AG04449 (cell line): ENCODE results near the gene DDIT4.

Experiments used
- CTCF ChIA-PET: fragments of 350-600 bp; formaldehyde crosslinking; extraction: SDS; loops from one replicate; lab custom pipeline; 2021; ENCODE audit warnings: antibody characterized with exemption; lab: Yijun Ruan, JAX
- POLR2A ChIA-PET: fragments of 400-600, 350-600 bp; formaldehyde crosslinking; extraction: SDS; loops from one replicate; lab custom pipeline; 2020; ENCODE audit warnings: antibody characterized with exemption, inconsistent platforms; lab: Yijun Ruan, JAX
- DNase-seq: peaks from one replicate; pipeline ENCODE4 v3.0.0-alpha.2; 2010; ENCODE audit warnings: low read depth, low spot score
- H3K4me3 ChIP-seq: 2 replicates; pipeline ENCODE4 v1.5.1; 2011; ENCODE audit warnings: low read depth, mild to moderate bottlenecking, control low read depth, low read length
- TF ChIP-seq, protein P1 (sequence below): IDR thresholded peaks from one replicate; pipeline ENCODE4 v1.5.1; 2011; ENCODE audit warnings: mild to moderate bottlenecking, moderate library complexity, low read length, control low read depth, inconsistent platforms; ENCODE audit not compliant: insufficient read depth; ENCODE audit errors: missing control alignments

The DDIT4 gene

DNA sequence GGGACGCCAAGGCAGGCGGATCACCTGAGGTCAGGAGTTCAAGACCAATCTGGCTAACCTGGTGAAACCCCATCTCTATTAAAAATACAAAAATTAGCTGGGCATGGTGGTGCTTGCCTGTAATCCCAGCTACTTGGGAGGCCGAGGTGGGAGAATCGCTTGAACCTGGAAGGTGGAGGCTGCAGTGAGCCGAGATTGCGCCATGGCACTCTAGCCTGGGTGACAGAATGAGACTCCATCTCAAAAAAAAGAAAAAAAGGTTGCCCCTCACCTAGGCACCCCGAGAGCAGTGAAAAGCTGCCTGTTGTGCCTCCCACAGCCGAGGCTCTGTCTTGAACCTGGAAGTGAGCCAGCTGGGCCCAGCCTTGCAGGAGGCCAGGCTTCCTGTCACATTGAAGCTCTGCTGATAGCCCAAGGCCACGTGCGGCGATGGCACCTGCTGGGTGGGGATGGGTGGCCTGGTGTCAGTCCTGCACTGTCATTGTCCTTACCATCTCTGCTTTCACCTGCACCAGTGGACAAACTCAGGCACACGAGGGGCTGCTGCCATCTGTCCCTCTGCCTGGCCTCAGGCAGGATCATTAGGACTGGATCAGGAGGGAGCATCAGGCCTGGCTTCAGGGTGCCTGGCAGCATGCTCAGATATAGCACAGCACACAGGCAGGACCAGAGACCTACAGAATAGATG is 43.2 kb downstream of the DDIT4 start:
- ChIA-PET CTCF (interaction anchor here (1.5 kb wide), 1 partner anchor 191 kb away, joined by 3 read pairs; no protein-coding TSS in a partner anchor), POLR2A (interaction anchor here (0.7 kb wide), 1 partner anchor 44 kb away, joined by 3 read pairs; no protein-coding TSS in a partner anchor)
- TF ChIP-seq, protein P1, sequence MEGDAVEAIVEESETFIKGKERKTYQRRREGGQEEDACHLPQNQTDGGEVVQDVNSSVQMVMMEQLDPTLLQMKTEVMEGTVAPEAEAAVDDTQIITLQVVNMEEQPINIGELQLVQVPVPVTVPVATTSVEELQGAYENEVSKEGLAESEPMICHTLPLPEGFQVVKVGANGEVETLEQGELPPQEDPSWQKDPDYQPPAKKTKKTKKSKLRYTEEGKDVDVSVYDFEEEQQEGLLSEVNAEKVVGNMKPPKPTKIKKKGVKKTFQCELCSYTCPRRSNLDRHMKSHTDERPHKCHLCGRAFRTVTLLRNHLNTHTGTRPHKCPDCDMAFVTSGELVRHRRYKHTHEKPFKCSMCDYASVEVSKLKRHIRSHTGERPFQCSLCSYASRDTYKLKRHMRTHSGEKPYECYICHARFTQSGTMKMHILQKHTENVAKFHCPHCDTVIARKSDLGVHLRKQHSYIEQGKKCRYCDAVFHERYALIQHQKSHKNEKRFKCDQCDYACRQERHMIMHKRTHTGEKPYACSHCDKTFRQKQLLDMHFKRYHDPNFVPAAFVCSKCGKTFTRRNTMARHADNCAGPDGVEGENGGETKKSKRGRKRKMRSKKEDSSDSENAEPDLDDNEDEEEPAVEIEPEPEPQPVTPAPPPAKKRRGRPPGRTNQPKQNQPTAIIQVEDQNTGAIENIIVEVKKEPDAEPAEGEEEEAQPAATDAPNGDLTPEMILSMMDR = no peak
- DNase-seq = no peak
- no peak overlapping the region for H3K4me3 ChIP-seq

DNA sequence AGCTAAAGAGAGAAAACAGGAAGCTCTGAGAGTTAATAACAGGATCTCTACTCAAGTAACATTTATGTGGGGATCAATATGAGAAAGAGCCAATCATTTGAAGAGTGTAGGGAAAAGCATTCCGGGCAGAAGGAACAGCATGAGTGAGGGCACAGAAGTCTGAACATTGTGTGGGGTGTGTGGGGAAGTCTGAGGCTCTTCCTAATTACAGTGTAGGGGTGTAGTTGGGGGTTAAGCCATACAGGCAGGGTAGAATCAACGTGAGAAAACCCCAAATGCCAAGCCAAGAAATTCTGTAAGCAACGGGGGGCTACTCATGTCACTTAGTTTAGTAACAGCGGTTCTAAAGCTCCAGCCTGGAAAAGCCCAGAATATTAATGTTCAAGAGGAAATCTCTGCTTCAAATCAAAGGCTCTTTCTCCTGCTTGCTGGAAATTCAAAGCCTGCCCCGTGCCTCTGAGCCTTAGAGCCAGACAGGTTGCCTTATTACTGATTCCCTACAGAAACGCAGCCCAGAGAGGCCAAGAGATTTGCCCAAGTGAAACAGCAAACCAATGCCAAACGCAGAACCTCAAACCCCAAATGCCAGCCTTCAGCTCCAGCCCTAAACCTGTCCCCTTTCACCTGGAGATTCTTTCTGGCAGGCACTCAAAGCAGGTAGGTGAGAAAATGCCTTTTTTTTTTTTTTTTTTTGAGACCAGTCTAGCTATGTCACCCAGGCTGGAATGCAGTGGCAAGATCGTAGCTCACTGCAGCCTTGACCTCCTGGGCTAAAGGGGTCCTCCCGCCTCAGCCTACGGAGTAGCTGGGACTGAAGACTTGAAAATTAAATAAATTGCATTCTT is 44.9 kb downstream of the DDIT4 start:
- no peak for DNase-seq
- TF ChIP-seq, protein P1 = no peak
- H3K4me3 ChIP-seq = peak overlapping the region; percentile 47
- POLR2A ChIA-PET = interaction anchor here (0.6 to 4.6 kb wide), 5 partner anchors 11 to 300 kb away, joined by 3 to 106 read pairs (median 3); partner anchors contain the start of gene DDIT4
- CTCF ChIA-PET = interaction anchor here (0.7 to 1.3 kb wide), 4 partner anchors 9 to 422 kb away, joined by 3 to 4 read pairs (median 3); no protein-coding TSS in a partner anchor

DNA sequence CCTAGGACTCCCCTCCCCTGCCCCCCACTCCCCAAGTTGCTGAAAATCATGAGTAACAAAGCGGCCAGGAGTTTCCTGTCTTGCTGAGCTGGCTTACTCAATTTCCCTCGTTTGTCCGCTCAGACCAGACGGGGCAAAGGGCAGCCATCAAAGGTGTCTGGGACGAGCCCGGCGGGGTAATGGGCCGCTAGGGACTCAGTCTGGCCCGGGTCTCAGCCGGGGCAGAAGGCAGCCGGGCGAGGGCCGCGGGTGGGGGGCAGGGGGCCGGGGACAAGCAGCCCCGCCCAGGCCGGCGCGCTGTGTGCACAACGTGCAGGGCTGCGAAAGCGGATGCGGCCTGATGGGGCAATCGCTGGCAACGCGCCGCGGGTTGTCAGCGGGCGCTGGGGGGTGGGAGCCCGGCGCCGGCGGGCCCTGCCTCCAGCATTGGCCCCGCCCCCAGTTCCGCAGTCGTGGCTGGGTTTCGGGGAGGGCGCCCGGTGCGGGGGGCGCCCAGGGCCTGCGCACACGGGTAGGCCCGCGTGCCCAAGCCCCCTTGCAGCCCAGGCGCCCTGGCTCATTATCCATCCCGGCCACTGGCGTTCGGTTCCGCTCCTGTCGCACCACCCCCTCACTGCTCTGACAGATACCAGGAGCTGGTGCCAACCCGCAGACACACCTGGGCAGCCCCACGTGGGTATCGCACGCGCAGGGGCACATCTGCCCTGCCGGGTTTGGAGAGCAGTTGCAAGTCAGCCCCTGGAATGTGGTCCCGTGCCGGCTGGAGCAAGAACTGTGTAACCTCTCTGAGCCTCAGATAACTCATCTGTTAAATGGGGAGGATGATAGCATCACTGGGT is 45.9 kb downstream of the DDIT4 start:
- TF ChIP-seq, protein P1 = no peak
- CTCF ChIA-PET = interaction anchor here (0.9 to 2.8 kb wide), 4 partner anchors 8 to 515 kb away, joined by 3 to 20 read pairs (median 4); partner anchors contain the start of gene DDIT4
- POLR2A ChIA-PET = interaction anchor here (0.6 to 4.6 kb wide), 6 partner anchors 12 to 60 kb away, joined by 3 to 106 read pairs (median 9); partner anchors contain the start of gene DDIT4
- no peak for DNase-seq
- peak overlapping the region; percentile 47 for H3K4me3 ChIP-seq

DNA sequence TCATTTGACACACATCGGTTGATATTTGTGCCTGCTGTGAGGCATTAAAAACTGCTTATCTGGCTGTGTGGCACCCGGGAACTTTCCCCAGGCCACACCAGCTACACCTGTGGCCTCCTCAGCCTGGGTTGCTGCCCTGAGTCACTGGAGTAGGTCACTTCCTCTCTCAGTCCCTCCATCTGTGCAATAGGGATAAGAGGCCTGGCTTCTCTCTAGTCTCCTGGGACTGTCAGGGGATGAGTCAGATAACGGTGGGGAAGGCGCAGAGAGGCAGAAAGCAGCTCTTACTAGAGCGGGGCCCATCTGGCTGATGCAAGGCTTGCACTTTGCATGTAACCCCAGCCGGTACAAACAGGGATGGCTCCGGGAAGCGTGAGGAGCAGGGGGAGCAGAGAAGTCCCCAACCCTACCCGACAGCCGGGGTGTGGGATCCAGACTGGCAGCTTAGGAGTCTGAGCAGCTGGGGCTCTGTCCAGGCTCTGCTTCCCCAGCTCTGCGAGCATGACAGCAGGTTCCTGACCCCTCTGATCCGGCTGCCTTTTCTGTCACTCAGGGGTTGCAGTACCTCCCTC is 47.0 kb downstream of the DDIT4 start:
- peak overlapping the region; percentile 36 for H3K4me3 ChIP-seq
- TF ChIP-seq, protein P1 = no peak
- ChIA-PET POLR2A (interaction anchor here (0.7 to 4.6 kb wide), 9 partner anchors 11 to 470 kb away, joined by 3 to 106 read pairs (median 7); partner anchors contain the start of genes DDIT4 and PSAP), CTCF (interaction anchor here (0.8 to 2.8 kb wide), 12 partner anchors 8 to 514 kb away, joined by 3 to 20 read pairs (median 4); partner anchors contain the start of gene DDIT4)
- DNase-seq = peak; percentile 98

DNA sequence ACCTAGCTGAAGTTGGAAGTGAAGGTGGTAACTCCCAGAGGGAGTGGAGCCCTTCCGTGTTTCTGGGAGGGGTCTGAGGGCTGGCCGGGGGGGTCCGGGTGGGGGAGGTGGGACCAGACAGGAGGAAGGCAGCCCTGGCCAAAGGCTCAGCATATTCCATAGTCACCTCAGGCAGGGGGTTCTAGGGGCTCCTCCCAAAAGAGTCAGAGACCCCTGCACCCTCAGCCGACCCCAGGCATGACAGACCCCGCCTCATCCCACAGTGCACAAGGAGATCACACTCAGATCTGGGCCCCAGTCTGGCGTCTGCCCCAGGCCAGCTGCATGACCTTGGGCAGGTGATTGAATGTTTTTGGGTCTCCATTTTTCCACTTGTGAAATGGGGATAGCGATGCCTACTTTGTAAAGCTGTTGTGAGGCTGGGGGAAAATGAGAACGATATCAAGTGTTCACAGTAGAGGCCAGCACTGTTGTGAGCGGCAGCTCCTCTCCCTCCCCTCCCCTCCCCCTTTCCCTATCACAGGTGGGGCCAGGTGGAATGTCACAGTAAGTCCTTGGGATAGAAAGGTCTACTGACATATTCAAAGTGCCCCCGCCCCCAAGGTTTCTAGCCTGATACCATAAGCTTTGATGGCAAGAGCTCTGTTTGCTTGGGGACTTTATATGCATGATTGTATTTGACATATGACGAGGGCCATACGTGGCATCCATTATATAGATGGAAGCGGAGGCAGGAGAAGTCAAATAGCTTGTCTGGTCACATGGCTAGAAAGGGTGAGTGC is 47.7 kb downstream of the DDIT4 start:
- DNase-seq = no peak
- CTCF ChIA-PET = interaction anchor here (0.8 to 2.8 kb wide), 17 partner anchors 8 to 273 kb away, joined by 3 to 20 read pairs (median 4); partner anchors contain the start of gene DDIT4

More for the DNA sequence above, 47.7 kb downstream of the DDIT4 start:
- POLR2A ChIA-PET = interaction anchor here (0.7 to 4.6 kb wide), 8 partner anchors 10 to 470 kb away, joined by 3 to 106 read pairs (median 6); partner anchors contain the start of genes DDIT4 and PSAP
- TF ChIP-seq, protein P1 = no peak
- peak overlapping the region; percentile 36 for H3K4me3 ChIP-seq
